Skeletal muscle satellite cell (primary cell): ENCODE results near the gene SH3D21. TPM values are rescaled to one million over a fixed set of nuclear protein-coding genes. Genes with fewer than 3 reads are reported as not detected.

ENCODE experiments used
- H3K27me3 ChIP-seq: 2 replicates; pipeline ENCODE4 v1.7.0; 2013; ENCODE audit warnings: low read length; ENCODE audit not compliant: control insufficient read depth, insufficient read depth
- H3K36me3 ChIP-seq: 2 replicates; pipeline ENCODE4 v1.7.0; 2013; ENCODE audit warnings: mild to moderate bottlenecking, control low read depth, low read length; ENCODE audit not compliant: insufficient read depth
- H3K4me1 ChIP-seq: 2 replicates; pipeline ENCODE4 v1.7.0; 2013; ENCODE audit warnings: low read length; ENCODE audit not compliant: control insufficient read depth, insufficient read depth
- H3K4me2 ChIP-seq: 2 replicates; pipeline ENCODE4 v1.7.0; 2013; ENCODE audit warnings: mild to moderate bottlenecking, low read length
- H3K4me3 ChIP-seq: 2 replicates; pipeline ENCODE4 v1.7.0; 2013; ENCODE audit warnings: low read length
- H3K9ac ChIP-seq: 2 replicates; pipeline ENCODE4 v1.7.0; 2013; ENCODE audit warnings: mild to moderate bottlenecking, low read depth, low read length, moderate library complexity
- H3K9me3 ChIP-seq: replicated peaks from 2 replicates; pipeline ENCODE4 v1.7.0; 2013; ENCODE audit warnings: mild to moderate bottlenecking, control low read depth, low read length
- total RNA-seq: library from RNA; depleted of rRNA; stranded (reverse); fragments of >200 nt; gene quantifications from 2 replicates; pipeline ENCODE4 v1.2.3, GENCODE V29; 2012; rRNA removed

Gene SH3D21
- 3.5 and 13.8 TPM in 2 replicates for total RNA-seq

DNA sequence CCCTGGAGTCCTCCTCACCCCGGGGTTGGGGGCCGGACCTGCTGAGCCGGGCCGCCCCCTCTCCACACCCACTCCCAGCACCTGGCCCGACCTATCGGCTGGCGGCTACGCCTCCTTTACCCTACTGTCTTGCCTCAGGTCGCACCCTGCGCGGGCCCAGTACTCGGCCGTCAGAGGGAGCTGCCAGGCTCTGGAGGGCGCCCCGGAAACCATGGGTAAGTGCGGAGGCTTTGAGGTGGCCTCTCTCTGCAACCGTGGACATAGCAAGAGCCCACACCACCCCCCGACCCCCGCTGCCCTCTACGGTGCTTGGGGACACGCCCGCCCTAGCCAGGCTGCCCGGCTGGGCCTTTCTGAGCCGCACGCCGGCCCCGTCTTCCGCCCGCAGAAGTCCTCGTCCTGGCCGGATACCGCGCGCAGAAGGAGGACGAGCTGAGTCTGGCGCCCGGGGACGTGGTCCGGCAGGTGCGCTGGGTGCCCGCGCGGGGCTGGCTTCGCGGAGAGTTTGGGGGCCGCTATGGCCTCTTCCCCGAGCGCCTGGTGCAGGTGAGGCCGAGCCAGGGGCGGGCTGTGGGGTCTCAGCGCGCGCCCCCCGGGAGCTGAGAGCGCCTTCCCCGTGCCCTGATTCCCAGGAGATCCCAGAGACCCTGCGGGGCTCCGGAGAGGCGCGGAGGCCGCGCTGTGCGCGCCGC, at the start of gene SH3D21:
Gene SH3D21 (plus strand): TSS at position 159 of the 692 bp plus-strand sequence. CDS start 53 bp downstream, at position 212.
- Histone ChIP-seq H3K4me1 (peaks cover 17% of the 10 kb centered on the region), H3K36me3 (peaks cover 37% of the 10 kb centered on the region), H3K27me3 (no peaks in the 10 kb centered on the region), H3K9me3 (no peaks in the 10 kb centered on the region), H3K4me2 (peak within 1 kb of the TSS; percentile 95), H3K4me3 (peak within 1 kb of the TSS; percentile 74), H3K9ac (peak within 1 kb of the TSS; percentile 69)

DNA sequence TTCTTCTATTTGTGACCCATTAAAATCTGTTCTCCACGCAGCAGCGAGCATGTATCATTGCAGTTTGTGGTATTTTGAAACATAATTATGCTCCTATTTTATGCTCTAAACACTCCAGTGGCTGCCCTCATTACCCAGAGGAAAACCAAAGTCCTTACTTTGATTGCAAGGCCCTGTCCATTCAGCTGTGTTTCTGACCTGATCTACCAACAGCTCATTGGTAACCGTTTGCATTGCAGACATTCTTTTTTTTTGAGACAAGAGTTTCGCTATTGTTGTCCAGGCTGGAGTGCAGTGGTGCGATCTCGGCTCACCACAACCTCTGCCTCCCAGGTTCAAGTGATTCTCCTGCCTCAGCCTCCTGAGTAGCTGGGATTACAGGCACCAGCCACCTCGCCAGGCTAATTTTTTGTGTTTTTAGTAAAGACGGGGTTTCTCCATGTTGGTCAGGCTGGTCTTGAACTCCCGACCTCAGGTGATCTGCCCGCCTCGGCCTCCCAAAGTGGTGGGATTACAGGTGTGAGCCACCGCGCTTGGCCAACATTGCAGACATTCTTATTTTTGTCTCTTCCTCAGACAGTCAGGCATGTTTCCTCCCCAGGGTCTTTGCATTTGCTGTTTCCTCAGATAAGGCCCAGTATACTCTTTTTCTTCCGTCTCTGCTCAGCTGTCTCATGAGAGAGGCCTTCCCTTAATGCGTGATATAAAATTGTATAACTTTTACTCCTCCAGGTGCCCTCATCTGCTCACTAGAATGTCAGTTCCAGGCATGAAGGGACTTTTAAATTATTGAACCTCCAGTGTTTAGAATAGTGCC, 49.4 kb upstream of the SH3D21 start:
- H3K9ac ChIP-seq: no peak overlapping the region
- H3K27me3 ChIP-seq: no peaks in the 10 kb centered on the region
- peaks cover 34% of the 10 kb centered on the region for H3K36me3 ChIP-seq
- peaks cover 37% of the 10 kb centered on the region for H3K4me1 ChIP-seq
- no peak overlapping the region for H3K4me3 ChIP-seq
- H3K9me3 ChIP-seq: no peaks in the 10 kb centered on the region
- H3K4me2 ChIP-seq: no peak overlapping the region

DNA sequence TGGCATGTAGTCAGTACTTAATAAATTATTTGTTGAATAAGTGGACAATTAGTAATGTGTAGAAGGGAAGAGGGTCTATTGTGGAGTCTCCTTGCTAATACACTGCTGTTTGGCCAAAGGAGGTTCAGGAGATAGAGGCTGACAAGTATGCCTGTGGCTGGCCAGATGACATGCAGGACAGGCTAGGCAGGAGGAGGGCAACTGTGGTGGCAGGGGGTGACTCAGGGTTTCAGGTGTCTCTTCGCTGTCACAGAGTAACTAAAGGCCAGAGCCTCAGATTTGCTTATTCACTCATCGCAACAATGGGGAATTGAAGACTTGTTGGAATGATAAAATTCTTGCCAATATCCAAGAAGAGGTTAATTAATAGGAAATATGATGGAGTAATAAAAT, 48.8 kb upstream of the SH3D21 start:
- no peaks in the 10 kb centered on the region for H3K9me3 ChIP-seq
- H3K4me1 ChIP-seq: peaks cover 32% of the 10 kb centered on the region
- no peaks in the 10 kb centered on the region for H3K27me3 ChIP-seq
- H3K4me3 ChIP-seq: no peak overlapping the region
- no peak overlapping the region for H3K9ac ChIP-seq
- no peak overlapping the region for H3K4me2 ChIP-seq
- H3K36me3 ChIP-seq: peaks cover 35% of the 10 kb centered on the region

DNA sequence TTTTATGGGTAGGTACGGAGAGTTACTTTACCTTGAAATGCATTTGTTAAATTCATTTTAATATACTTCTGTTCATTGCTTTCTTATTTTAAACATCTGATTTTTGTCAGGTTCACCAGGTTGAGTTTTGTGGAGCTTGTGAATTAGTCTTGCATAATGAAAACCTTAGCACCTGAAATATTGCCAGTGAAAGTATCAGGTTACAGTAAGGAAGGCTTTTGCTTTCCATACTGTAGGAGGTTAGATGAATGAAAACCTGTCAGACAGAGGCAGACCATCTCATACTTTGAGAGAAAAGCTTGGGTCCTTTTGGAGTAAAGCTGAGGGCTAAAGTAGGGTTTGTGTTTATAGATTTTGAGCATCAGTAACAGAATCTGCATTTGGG, 47.2 kb upstream of the SH3D21 start:
- Histone ChIP-seq H3K4me3 (no peak overlapping the region), H3K36me3 (peaks cover 41% of the 10 kb centered on the region), H3K4me1 (peaks cover 19% of the 10 kb centered on the region), H3K9me3 (no peaks in the 10 kb centered on the region), H3K27me3 (no peaks in the 10 kb centered on the region), H3K4me2 (no peak overlapping the region), H3K9ac (no peak overlapping the region)

DNA sequence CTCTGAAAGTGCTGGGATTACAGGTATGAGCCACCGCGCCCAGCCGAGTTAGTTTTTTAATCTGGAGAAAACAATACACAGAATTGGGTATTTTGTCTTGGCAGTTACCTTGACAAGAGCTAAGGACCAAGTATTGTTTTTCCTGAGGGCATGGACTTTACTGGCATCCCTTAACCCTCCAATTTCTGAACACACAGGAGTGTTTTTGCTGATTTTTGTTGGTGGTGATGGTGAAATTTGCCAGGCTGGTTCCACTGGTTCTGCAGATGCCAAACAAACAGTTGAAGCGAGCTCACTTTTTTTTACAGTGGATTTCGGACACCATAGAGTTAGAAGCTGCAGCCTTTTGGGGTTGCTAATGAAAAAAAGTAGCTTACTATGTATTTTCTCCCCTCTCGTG, 37.2 kb upstream of the SH3D21 start:
- H3K27me3 ChIP-seq: no peaks in the 10 kb centered on the region
- H3K4me1 ChIP-seq: peaks cover 23% of the 10 kb centered on the region
- H3K36me3 ChIP-seq: peaks cover 38% of the 10 kb centered on the region
- no peak overlapping the region for H3K4me2 ChIP-seq
- H3K9me3 ChIP-seq: no peaks in the 10 kb centered on the region
- H3K9ac ChIP-seq: no peak overlapping the region
- H3K4me3 ChIP-seq: no peak overlapping the region

DNA sequence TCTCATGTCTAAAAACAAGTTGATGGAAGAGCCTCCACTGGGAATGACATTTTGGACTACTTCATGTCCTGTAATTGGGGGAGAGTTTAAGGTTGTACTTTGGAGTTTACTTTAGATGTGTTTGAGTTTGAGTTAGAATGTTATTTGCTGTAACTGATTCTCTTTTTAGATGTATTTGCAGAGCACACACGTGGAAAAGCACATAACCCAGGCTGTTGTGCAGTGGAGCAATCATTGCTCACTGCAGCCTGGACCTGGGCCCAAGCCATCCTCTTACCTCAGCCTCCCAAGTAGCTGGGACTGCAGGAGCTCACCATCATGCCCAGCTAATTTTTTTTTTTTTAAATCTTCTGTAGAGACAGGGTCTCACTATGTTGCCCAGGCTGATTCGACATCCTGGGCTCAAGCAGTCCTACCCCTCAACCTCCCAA, 36.7 kb upstream of the SH3D21 start:
- Histone ChIP-seq H3K4me2 (no peak overlapping the region), H3K4me1 (peaks cover 23% of the 10 kb centered on the region), H3K36me3 (peaks cover 39% of the 10 kb centered on the region), H3K27me3 (no peaks in the 10 kb centered on the region), H3K9me3 (no peaks in the 10 kb centered on the region), H3K9ac (no peak overlapping the region), H3K4me3 (no peak overlapping the region)

DNA sequence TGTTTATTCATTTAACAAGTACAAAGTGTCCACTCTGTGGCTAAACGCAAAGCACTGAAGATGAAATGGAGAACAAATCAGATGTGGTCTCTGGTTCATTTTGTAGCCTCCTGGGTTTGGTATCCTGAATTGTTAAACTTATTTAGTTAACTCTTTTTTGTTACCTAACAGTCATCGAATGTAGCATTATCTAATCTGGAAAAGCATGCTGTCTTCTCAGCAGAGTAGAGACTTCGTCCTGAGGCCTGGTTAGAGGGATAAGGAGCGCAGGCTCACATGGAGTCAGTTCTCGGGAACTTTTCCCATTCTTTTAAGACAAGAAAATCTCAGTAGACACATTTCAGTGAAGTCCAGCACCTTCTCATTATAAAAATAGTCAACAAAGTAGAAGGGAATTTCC, 33.1 kb upstream of the SH3D21 start:
- H3K4me3 ChIP-seq: no peak overlapping the region
- peaks cover 34% of the 10 kb centered on the region for H3K36me3 ChIP-seq
- H3K9me3 ChIP-seq: no peaks in the 10 kb centered on the region
- no peak overlapping the region for H3K4me2 ChIP-seq
- peaks cover 4% of the 10 kb centered on the region for H3K4me1 ChIP-seq
- H3K9ac ChIP-seq: no peak overlapping the region
- no peaks in the 10 kb centered on the region for H3K27me3 ChIP-seq

DNA sequence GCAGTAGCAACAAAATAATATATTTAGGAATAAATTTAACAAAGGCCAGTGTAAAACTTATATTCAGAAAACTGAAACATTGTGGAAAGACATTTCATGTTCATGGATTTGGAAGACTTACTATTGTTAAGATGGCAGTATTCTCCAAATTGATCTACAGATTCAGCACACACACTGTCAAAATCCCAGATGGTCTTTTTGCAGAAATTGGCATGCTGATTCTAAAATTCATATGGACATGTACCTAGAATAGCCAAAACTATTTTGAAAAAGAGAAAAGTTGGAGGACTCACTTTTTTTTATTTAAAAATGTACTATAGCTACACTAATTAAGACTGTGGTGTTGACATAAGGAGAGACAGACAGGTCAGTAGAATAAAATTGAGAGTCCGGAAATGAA, 32.0 kb upstream of the SH3D21 start:
- no peaks in the 10 kb centered on the region for H3K9me3 ChIP-seq
- H3K9ac ChIP-seq: no peak overlapping the region
- H3K36me3 ChIP-seq: peaks cover 26% of the 10 kb centered on the region
- H3K4me3 ChIP-seq: no peak overlapping the region
- no peaks in the 10 kb centered on the region for H3K27me3 ChIP-seq
- no peak overlapping the region for H3K4me2 ChIP-seq
- peaks cover 4% of the 10 kb centered on the region for H3K4me1 ChIP-seq

DNA sequence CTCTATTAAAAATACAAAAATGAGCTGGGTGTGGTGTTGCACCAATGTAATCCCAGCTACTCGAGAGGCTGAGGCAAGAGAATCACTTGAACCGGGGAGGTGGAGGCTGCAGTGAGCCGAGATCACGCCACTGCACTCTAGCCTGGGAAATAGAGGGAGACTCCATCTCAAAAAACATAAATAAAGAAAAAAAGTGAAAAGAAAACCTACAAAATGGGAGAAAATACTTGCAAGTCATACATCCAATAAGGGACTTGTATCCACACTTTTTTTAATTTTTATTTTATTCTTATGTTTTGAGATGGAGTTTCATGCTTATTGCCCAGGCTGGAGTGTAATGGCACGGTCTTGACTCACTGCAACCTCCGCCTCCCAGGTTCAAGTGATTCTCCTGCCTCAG, 29.5 kb upstream of the SH3D21 start:
- no peaks in the 10 kb centered on the region for H3K9me3 ChIP-seq
- H3K4me3 ChIP-seq: no peak overlapping the region
- peaks cover 19% of the 10 kb centered on the region for H3K36me3 ChIP-seq
- H3K27me3 ChIP-seq: no peaks in the 10 kb centered on the region
- H3K9ac ChIP-seq: no peak overlapping the region
- peaks cover 8% of the 10 kb centered on the region for H3K4me1 ChIP-seq
- no peak overlapping the region for H3K4me2 ChIP-seq

DNA sequence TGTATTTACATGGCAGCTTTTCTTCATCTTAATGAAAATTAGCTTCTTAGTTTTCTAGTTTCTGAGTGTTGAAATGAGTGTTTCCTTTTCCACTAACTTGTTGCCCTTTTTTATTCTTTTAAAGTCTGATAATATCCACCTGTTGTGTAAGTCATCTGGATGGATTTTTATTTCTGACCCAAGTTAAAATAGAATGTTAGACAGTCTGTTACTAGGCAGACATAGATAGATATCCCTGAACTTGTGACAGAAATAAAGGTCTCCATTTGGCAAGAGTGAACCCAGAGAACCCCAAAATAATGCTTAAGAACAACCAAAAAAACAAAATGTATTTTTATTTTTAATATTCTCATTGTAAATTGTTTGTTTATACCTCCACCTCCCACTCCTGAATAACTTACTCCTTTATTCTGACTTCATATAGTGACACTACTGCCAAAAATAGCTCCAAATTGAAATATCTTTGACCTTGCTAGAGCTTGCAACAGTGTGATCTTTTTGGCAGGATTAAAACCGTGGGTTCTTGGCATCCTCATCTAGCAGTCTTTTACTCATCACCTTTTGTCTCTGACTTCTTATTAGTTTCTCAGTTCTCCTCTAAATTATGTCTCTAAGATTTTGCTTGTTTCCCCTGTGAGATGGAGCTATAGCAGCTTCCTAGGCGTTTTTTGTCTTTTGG, 26.9 kb upstream of the SH3D21 start:
- Histone ChIP-seq H3K36me3 (peaks cover 19% of the 10 kb centered on the region), H3K4me2 (peak overlapping the region; percentile 11), H3K9me3 (no peaks in the 10 kb centered on the region), H3K9ac (peak overlapping the region; percentile 29), H3K4me3 (no peak overlapping the region), H3K27me3 (no peaks in the 10 kb centered on the region), H3K4me1 (peaks cover 8% of the 10 kb centered on the region)

DNA sequence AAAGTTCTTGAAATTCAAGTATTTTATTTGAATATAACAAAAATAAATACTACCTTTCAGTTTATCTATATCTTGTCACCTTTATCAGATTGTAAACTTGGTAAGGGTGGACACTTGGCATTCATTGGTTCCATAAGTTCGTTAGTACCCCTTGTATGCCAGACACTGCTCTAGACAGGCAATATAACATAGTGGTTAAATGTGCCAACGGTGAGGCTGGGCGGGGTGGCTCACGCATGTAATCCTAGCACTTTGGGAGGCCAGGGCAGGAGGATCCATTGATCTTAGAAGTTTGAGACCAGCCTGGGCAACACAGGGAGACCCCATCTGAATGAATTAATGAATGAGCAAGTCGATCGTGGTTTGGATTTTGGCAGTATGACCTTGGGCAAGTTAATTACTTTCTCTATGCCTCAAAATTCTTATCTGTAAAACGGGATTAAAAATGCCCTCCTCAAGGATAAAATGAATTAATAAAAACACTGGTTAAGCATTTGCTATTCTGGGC, 26.3 kb upstream of the SH3D21 start:
- H3K9me3 ChIP-seq: no peaks in the 10 kb centered on the region
- no peak overlapping the region for H3K4me2 ChIP-seq
- peaks cover 8% of the 10 kb centered on the region for H3K4me1 ChIP-seq
- no peaks in the 10 kb centered on the region for H3K27me3 ChIP-seq
- peaks cover 21% of the 10 kb centered on the region for H3K36me3 ChIP-seq
- H3K4me3 ChIP-seq: no peak overlapping the region
- no peak overlapping the region for H3K9ac ChIP-seq
